GM12892 (cell line): ENCODE data around the gene PTPRZ1.

Source experiments
- POLR2A ChIP-seq: IDR thresholded peaks from 2 replicates; pipeline ENCODE4 v1.6.1; 2011; ENCODE audit warnings: low read depth, low read length, control low read depth
- POLR2AphosphoS5 ChIP-seq: IDR thresholded peaks from 2 replicates; pipeline ENCODE4 v1.6.1; 2011; ENCODE audit warnings: low read depth, low read length, control low read depth

- TF ChIP-seq POLR2A (no peak), POLR2AphosphoS5 (no peak)
Measured at GRCh38 chr7:122095642-122096041, 222.7 kb downstream of the PTPRZ1 start.
